ENCODE data around the gene SLC27A6.

DNA sequence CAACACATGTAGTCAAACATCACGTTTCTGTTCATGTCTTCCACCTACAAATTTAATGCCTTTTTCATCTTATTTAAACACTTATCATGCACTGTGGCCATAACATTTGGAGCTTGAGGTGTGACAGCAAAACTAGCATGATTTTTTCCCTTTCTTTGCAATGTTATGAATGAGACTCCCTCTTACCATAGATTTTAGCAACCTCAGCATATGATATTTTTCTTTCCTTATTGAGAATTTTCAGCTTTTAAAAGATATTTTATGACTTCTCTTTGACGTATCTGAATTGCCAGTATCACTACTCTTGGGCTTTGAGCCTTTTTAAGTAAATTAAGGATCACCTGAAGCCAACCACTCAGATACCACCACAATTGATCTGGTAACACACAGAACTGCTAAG, 96.6 kb downstream of the SLC27A6 start:
- TF ChIP-seq, protein P1, sequence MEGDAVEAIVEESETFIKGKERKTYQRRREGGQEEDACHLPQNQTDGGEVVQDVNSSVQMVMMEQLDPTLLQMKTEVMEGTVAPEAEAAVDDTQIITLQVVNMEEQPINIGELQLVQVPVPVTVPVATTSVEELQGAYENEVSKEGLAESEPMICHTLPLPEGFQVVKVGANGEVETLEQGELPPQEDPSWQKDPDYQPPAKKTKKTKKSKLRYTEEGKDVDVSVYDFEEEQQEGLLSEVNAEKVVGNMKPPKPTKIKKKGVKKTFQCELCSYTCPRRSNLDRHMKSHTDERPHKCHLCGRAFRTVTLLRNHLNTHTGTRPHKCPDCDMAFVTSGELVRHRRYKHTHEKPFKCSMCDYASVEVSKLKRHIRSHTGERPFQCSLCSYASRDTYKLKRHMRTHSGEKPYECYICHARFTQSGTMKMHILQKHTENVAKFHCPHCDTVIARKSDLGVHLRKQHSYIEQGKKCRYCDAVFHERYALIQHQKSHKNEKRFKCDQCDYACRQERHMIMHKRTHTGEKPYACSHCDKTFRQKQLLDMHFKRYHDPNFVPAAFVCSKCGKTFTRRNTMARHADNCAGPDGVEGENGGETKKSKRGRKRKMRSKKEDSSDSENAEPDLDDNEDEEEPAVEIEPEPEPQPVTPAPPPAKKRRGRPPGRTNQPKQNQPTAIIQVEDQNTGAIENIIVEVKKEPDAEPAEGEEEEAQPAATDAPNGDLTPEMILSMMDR (conservative IDR thresholded peaks at IDR 0.05; ENCODE audit: low read length) = no peak
- TF ChIP-seq EZH2phosphoT487 (IDR thresholded peaks at IDR 0.05; ENCODE audit: borderline replicate concordance) = no peak

Data from Loucy (cell line).